HG02588 (cell line): ENCODE results near the gene CARD6.
"Not testable (repeated sequence)": the region's sequence is repeated elsewhere in the genome, so short reads cannot be mapped to it uniquely, and the experiment has no call there.

Experiments
- ATAC-seq: cut with Tn5 transposase; IDR thresholded peaks from one replicate; pipeline ENCODE4 v1.9.1; 2021; ENCODE audit warnings: mild to moderate bottlenecking, moderate library complexity; ENCODE audit not compliant: unreplicated experiment

The CARD6 gene

DNA sequence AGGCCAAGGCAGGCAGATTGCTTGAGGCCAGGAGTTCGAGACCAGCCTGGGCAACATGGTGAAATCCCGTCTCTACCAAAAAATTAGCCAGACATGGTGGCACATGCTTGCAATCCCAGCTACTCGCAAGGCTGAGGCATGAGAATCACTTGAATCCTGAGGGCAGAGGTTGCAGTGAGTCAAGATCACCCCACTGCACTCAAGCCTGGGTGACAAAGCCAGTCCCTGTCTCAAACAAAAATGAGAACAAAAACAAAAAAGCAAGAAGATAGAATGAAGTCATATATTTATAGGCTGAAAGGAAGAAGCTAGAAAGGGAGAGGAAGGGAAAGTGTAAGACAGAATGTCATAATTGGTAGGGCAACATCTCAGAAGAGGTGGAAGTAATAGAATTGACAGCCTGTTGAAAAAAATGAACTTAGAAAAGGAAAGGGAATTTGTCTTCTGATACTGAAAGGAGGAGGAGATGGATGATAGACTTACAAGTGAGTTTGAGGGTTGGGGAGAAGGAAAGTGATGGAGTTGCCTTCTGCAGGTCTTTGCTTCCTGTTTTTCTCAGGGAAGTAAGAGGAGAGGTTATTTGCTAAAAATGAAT lies 32.2 kb downstream of the CARD6 start:
- ATAC-seq: no peak

- ATAC-seq: no peak
These were observed 34.8 kb downstream of the CARD6 start for GRCh38 chr5:40875958-40876357.

GRCh38 chr5:40877371-40877988 lies 36.3 kb downstream of the CARD6 start:
- ATAC-seq: no peak

- no peak for ATAC-seq
These were observed 38.2 kb downstream of the CARD6 start for GRCh38 chr5:40879163-40879942.

GRCh38 chr5:40882291-40882690 lies 41.1 kb downstream of the CARD6 start:
- ATAC-seq: no peak

- not testable (repeated sequence) for ATAC-seq
These were observed 41.9 kb downstream of the CARD6 start for GRCh38 chr5:40883051-40883450.

- not testable (repeated sequence) for ATAC-seq
These were observed 54.6 kb downstream of the CARD6 start for GRCh38 chr5:40895440-40896425.

DNA sequence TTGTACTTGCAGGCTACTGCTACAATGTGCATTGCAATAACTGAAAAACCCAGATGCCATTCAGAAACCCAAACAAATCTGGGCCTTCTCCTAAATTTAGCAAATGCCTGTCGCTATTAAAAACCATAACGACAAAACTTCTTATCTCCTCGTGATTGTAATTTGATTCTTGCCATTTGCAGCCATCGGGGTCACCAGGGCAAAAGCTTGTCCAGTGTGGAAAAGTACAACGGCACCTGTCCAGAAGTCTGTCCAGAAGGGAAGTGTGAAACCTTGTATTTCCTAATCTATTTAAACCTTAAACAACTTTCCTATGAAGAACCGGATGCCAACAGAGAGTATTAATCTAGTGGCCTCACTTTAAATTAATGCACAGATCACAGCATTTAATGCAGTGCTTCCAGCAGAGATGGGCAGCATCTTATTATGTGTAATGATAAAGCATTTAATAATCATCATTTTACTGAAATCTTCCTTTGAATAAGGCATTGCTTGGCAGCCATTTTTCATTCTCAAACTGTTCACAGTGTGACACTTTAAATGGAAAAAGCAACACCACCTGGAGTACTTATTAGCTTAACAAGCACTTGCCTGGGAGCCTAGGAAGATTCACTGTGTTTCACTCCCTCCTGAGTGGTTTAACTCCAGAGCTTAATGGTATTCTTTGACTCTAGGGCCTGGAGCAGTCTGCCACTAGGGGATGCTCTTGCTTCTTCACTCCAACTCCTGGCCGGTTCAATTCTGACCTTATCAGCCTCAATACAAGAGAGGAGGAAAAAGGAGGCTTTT lies 63.2 kb downstream of the CARD6 start:
- peak; percentile 90 for ATAC-seq

DNA sequence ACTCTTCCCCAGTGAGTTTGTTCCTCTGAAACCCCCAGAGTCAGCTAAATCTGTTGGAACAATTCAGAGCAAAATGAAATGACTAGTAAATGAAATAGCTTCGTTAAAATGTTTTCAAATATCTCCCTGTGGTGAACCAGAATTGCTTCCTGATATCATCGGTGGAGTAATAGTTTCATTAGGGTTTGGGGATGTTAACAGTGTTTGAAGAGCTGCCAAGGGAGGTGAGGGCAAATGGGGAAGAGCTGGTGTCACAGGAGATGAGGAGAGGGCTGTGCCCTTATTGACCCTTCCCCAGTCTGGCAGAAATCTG lies 63.8 kb downstream of the CARD6 start:
- no peak for ATAC-seq

DNA sequence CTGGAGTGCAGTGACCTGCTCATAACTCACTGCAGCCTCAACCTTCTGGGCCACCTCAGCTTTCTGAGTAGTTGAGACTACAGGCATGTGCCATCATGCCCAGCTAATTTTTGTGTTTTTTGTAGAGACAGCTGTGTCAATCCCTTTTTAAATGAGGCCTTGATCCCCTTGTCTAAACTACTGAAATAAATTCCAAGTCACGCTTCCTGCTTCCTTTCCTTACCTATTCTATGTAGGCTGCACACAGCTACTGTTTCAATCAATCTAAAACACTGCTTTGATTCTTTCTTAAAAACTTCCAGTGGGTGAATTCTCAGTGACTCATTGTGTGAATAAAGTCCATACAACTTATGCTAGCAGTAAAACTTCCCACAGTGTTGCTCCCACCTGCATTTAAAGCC lies 65.2 kb downstream of the CARD6 start:
- ATAC-seq: no peak

DNA sequence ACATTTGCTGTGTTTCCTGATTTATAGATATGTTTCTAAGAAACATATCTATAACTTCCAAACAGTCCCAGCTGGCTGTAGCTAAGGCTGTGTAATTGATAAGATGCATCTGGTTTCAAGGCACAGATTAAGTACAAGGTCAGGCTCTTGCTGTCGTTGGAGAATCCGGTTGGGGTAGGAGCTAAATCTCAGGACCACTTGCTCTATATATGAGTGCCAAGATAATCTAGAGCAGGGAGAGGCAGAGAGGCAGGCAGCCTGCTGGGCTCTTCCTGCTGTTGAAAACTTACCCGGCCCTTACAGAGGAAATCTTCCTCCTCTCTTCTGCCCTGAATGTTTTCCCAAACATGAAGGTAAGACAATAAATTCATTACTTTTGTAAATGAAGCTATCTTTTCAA lies 68.1 kb downstream of the CARD6 start, which contains the start of gene C7:
Gene C7, plus strand, starts transcription at position 234 of the 400 bp plus-strand sequence. Its CDS starts 114 bp downstream, at position 348.
- no peak for ATAC-seq

DNA sequence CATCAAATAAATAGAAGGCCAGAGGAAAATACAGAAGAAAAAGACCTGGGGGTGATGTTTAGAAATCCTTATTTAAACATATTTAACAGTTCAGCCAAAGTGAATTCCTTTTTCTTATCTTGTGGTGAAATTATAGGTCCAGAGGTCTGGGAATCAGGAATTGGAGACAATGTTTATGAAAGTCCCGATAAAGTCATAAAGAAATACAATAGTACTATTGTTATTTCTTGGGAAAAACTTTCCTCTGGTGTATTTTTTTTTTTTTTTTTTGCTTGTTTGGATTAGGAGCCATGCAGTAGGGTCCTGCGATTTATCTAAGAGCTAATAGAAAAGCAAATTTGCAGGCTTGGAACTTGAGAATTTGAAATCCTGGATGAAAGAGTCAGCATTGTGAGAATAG lies 68.6 kb downstream of the CARD6 start:
- no peak for ATAC-seq
